HG03108 (cell line): ENCODE results near the gene SLC22A23.

ENCODE experiments used
- ATAC-seq: cut with Tn5 transposase; IDR thresholded peaks from one replicate; pipeline ENCODE4 v1.9.1; 2021; ENCODE audit warnings: moderate library complexity; ENCODE audit not compliant: unreplicated experiment

SLC22A23 gene

DNA sequence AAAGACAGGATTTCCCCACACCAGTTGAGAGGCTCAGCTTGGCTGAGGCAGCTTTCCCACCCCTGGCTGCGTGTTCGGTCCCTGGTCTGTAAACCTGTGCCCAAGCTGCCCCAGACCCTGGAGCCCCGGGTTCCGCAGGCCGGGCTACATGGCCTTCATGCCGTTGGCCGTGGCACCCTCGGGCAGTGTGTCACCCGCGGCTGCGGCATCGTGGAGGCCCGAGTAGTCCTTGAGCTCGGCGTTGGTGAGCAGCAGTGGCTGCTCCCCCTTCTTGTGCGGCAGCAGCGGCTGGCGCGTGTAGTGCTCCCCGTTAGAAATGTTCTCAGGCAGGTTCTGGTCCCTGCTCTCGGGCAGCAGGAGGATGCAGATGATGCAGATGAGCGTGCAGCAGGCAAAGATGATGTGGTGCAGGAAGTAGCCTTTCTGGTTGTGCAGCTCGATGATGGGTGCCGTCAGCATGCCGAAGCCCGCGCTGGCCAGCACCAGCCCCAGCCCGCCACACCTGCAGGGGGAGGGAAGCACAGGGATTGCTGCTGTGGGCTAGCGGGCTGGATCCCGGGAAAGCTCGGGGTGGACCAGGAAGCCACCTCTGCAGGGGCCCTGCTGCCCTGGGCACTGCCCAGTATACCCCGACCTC lies 183.8 kb downstream of the SLC22A23 start:
- no peak for ATAC-seq

GRCh38 chr6:3271756-3272155 lies 185.1 kb downstream of the SLC22A23 start:
- no peak for ATAC-seq

GRCh38 chr6:3270258-3270657 lies 186.6 kb downstream of the SLC22A23 start:
- no peak for ATAC-seq

DNA sequence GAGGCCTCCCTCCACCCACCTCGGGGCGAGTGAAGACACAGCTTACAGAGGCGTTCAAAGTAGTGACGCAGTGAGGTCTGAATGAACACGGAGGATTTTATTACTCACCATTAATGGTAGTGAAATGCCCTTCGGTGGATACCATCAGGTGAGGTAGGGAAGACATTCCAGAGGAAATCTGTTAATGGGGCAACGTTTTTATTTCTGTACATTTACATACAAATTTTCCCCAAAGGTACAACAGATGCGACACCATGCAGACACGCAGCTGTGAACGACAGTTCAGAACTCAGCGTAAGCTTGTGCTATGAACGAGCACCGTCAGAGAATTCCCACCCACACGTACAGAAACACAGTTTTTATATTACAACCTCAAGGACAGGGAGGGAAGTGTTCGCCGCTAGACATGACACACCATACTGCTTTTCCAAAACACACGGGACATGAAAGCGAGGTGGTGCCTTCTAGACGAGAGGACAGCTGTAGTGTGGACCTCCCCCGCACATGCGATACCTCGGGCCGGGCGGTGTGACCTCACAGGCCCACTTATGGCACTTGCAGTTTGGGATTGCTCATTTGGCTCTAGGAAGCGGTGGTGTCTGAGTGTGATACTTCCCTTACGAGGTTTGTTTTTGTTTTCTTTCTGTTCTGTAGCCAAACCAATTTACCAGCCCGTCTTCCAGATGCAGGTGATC lies 187.4 kb downstream of the SLC22A23 start:
- no peak for ATAC-seq

- no peak for ATAC-seq
Observed at GRCh38 chr6:3268680-3269079, 188.2 kb downstream of the SLC22A23 start.

GRCh38 chr6:3267162-3267561 lies 189.7 kb downstream of the SLC22A23 start:
- no peak for ATAC-seq

- no peak for ATAC-seq
Observed at GRCh38 chr6:3266170-3266569, 190.7 kb downstream of the SLC22A23 start.

DNA sequence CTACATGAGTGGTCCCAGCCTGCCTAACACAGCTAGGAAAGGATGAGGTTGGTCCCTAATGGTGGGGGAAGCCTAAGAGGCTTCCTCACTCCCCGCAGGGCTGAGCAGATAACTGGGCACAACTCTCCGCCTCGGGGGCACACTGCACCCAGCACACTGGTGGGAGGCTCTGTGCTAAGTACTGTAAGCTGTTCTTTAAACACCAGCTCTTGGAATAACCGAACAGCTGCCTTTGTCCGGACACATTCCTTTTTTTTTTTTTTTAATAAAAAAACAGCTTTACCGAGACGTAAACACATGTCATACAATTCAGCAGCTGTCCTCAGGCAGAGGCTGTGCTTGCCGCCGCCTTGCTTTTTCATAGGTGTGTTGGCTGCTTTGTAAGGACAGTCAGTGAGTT lies 191.2 kb downstream of the SLC22A23 start:
- ATAC-seq: no peak

GRCh38 chr6:3264356-3264755 lies 192.5 kb downstream of the SLC22A23 start:
- ATAC-seq: no peak

DNA sequence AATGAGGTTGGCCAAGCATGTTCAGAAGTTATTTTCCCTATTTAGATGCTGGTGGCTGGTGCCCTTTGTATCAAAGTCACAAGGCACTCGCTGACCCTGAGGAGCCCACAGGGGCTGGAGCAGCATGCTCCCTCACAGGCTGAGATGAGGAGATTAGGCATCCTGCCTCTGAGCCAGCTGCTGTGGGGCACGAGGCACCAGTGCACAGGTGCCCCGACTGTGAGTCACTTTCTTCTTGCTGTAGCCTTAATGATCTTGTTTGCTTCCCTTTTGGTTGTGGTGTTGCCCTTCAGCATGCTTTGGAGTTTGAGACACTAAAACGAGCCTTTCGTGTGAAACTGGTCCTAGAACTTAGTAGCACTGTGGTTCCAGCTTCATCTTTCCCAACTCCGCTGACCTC lies 193.8 kb downstream of the SLC22A23 start:
- no peak for ATAC-seq

GRCh38 chr6:3261921-3262320 lies 194.9 kb downstream of the SLC22A23 start:
- ATAC-seq: no peak

DNA sequence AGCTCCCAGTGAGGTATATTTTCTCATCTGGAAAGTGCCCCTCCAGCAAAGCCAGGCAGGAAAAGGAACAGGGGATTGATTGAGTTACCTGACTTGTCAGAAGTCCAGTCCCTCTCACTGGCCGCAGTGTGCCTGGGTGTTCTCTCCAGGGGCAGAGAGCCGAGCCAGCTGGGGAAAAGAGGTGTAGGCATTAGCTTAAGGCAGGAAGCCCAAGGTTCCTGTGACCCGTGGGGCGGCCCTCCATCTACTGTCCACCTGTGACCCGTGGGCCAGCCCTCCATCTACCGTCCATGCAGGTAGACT lies 195.4 kb downstream of the SLC22A23 start:
- ATAC-seq: no peak

DNA sequence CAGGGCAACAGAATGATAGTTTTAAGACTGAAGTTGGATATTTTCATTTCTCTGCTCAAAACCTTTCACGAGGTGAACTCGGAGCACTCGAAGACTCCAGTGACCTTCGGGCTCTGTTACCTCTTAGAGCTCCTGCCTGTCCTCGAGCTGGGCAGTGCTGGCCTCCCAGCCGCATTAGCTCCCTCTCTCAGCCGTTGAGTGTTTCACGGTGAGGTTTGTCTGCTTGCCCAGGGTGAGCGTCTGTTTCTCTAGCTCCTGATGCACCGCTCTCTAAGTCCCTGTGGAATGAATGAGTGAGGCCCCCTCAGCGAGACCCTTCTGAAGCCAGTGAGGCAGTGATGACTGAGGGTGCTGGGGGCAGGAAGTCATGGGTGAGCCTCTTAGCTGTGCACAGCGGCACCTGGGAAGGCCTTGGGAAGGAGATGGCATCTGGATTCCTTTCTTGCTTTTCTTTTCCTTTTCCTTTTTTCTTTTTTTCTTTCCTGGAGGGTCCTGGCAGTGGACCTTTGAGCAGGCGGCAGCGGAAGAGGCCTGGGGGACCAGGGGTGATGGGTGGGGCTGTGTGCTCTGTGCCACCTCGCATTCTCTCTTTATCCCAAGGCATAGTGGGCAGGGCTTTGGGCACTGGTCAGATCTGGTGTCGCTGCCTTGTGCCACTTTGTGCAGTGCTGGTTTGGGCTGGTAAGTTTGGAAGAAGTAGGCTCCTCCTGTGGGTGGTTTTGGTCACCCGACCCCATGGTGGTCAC lies 195.9 kb downstream of the SLC22A23 start:
- no peak for ATAC-seq

DNA sequence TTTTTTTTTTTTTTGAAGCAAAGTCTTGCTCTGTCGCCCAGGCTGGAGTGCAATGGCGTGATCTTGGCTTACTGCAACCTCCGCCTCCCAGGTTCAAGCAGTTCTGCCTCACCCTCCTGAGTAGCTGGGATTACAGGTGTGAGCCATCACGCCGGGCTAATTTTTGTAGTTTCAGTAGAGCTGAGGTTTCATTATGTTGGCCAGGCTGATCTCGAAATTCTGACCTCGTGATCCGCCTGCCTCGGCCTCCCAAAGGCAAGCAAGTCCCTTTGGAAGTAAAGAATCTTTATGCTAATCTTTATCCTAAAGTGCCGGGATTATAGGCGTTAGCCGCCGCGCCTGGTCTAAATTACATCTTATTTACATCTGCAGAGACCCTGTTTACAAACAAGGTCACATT lies 196.6 kb downstream of the SLC22A23 start:
- no peak for ATAC-seq

DNA sequence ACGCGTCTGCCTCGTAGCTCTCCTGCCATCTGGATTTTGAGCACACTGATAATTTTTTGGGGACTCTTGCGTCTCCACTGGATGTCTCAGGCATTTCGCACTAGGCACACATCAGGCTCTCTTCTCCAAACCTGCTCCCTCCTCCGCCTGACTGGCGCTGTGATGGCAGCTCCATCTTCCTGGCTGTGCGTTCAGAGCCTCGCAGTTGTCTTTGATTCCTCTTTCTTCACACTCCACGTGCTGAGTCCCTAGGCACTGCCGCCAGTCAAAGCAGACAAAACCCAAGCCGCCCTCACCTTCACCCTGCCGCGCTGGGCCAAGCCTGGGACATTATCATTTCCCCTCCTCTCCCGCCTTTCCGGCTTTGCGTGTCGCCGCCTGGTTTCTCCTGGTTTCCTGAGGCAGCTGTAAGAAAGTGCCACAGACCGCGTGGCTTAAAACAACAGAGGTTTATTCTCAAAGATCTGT lies 197.3 kb downstream of the SLC22A23 start:
- ATAC-seq: peak; percentile 17

DNA sequence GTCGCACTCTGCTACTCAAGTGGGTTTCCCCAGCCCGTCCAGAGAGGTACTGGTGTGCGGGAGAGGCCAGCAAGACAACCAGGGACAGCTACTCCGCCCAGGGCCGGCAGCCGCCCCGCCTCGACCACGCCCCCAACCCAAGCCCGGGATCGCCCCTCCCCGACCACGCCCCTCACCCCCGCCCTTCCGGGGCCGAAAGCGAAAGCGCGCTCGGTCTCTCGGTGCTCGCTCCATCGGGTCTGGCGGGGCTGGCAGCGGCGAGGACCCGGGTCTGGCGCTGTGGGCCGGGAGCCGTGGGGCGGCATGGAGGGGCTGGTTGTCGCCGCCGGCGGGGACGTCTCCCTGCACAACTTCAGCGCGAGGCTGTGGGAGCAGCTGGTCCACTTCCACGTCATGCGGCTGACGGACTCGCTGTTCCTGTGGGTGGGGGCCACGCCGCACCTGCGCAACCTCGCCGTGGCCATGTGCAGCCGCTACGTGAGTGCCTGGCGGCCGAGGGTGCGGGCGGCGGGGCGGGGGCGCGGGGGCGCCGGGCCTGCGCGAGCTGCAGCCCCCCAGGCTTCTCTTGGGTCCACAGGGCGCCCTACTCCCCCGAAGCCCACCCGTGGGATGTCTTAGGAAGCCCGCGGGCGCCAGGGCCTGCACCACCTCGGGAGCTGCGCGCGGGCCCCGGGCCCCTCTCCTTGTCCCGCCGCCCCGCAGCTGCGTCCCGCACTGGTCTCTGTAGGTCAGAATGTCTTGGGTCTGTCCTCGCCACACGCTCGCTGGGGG lies 197.9 kb downstream of the SLC22A23 start, which contains the start of gene PSMG4:
Gene PSMG4, plus strand, starts transcription at position 228 of the 771 bp plus-strand sequence. Its CDS starts 76 bp downstream, at position 304.
- ATAC-seq: peak; percentile 61

DNA sequence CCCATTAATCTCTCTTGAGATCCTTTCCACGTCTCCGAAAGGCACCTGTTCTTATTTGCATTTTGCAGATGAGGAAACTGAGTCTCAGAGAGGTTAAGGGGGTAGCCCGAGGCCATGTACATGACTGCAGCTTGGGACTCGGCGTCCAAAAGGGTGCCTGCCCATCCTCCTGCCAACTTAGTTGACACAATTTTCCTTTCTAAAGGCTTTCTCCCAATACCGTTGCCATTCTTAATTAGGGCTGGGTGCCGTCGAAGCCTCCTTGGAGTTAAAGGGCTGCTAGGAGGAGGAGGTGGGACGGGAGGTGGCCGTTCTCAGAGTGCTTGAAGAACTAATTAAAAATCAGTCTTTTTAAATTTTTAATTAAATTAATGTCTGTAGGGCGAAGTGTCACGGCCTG lies 198.6 kb downstream of the SLC22A23 start:
- ATAC-seq: no peak

DNA sequence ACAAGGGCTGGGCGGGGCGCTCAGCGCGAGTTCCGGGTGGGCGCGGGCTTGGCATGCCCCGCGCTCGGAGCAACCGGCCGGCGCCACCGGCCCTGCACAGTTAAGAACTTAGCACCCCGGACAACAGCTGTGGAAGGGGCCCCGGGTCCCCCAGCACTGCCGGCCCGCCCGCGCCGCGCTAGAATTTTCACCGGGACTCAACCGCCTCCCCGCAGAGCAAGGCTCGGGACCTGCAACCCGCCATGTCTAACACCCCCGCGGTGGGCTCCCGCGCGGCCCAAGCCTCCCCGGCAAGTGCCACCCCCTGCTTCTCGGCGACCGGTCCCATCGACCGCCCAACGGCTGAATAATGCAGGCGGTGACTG lies 203.3 kb downstream of the SLC22A23 start:
- no peak for ATAC-seq

DNA sequence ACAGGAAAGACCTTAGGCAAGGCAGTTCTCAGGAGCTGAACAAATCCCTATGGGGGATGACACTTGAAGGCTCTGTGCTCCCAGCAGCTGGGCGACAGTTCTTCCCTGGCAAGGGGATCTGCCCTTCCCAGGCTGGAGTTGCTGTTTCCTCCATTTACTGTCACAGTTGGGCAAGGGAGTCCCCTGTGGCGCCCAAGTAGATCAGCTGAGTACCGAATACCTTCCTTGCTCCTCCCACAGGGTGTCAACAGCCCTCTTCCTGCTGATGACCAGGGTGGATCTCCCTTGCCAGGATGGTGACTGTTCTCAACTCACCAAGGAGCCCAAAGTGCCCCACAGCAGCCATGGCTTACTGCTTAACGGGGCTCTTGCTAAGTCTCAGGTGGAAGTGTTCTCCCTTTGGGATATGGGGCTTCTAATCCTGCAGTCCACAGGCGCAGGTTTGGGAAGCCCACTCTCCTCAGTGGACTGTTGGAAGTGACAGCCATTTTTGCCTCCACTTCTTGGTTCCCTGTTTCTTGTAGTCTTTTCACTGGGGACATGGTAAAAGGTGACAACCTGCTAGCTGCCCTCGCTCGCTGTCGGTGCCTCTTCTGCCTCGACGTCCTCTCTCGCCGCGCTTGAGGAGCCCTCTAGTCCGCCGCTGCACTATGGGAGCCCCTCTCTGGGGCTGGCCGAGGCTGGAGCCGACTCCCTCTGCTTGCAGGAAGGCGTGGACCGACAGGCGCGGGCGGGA lies 203.8 kb downstream of the SLC22A23 start:
- ATAC-seq: no peak

DNA sequence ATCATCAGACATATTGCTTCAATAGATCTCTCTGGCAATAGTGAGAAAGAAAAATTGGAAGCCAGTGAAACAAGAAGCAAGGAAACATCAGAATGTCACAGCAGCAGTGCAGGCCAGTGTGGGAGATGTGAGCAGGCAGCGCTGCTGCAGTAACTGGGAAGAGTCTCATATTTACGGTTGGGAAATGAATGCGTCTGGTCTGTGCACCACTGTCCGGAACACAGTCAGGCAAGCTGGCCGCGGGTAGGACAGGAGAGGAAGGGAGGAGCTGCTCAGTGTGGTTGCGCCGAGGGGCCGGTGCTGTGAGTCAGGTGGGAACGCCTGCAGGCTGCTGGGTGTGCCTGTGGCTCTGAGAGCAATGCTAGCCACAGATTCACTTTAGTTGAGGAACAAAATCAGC lies 204.5 kb downstream of the SLC22A23 start:
- ATAC-seq: no peak
